NCI-H2081 (cell line): Measurements from ENCODE around the gene RNFT2.
"Not testable (repeated sequence)": the region's sequence is repeated elsewhere in the genome, so short reads cannot be mapped to it uniquely, and the experiment has no call there.

Experiments used
- DNase-seq, 2 experiments: peaks; one replicate each; lab custom pipeline; 2025; lab: John Stamatoyannopoulos, UW

RNFT2 gene

GRCh38 chr12:116744766-116745165, 6.7 kb downstream of the RNFT2 start:
- DNase-seq, result no peak

GRCh38 chr12:116745554-116745953, 7.4 kb downstream of the RNFT2 start:
- no peak for DNase-seq

GRCh38 chr12:116749884-116750283, 11.8 kb downstream of the RNFT2 start:
- DNase-seq, result no peak

GRCh38 chr12:116750298-116750697, 12.2 kb downstream of the RNFT2 start:
- no peak for DNase-seq

GRCh38 chr12:116754097-116754496, 16.0 kb downstream of the RNFT2 start:
- DNase-seq, result not testable (repeated sequence)

- not testable (repeated sequence) for DNase-seq
Observed at GRCh38 chr12:116754783-116755182, 16.7 kb downstream of the RNFT2 start.

GRCh38 chr12:116759783-116760621, 21.9 kb downstream of the RNFT2 start:
- no peak for DNase-seq

GRCh38 chr12:116760622-116761020, 22.5 kb downstream of the RNFT2 start:
- DNase-seq, result no peak

GRCh38 chr12:116761499-116761898, 23.4 kb downstream of the RNFT2 start:
- no peak for DNase-seq

- DNase-seq, result no peak
Observed at GRCh38 chr12:116765271-116765670, 27.2 kb downstream of the RNFT2 start.

GRCh38 chr12:116766285-116766684, 28.2 kb downstream of the RNFT2 start:
- DNase-seq, result no peak

- no peak for DNase-seq
Observed at GRCh38 chr12:116766746-116767145, 28.6 kb downstream of the RNFT2 start.

GRCh38 chr12:116771651-116772050, 33.5 kb downstream of the RNFT2 start:
- DNase-seq, result no peak

- DNase-seq, result no peak
Observed at GRCh38 chr12:116773276-116773731, 35.2 kb downstream of the RNFT2 start.

GRCh38 chr12:116774020-116774419, 35.9 kb downstream of the RNFT2 start:
- no peak for DNase-seq

- DNase-seq, result no peak
Observed at GRCh38 chr12:116777245-116777644, 39.1 kb downstream of the RNFT2 start.

GRCh38 chr12:116779597-116779996, 41.5 kb downstream of the RNFT2 start:
- DNase-seq, result no peak

- no peak for DNase-seq
Observed at GRCh38 chr12:116780942-116781341, 42.8 kb downstream of the RNFT2 start.

GRCh38 chr12:116783525-116784237, 45.6 kb downstream of the RNFT2 start:
- no peak for DNase-seq

- DNase-seq, result no peak
Observed at GRCh38 chr12:116784238-116784612, 46.1 kb downstream of the RNFT2 start.

GRCh38 chr12:116789562-116789961, 51.4 kb downstream of the RNFT2 start:
- DNase-seq, result not testable (repeated sequence)

- no peak for DNase-seq
Observed at GRCh38 chr12:116790066-116790465, 52.0 kb downstream of the RNFT2 start.

GRCh38 chr12:116792403-116792802, 54.3 kb downstream of the RNFT2 start:
- no peak for DNase-seq
